ENCODE measurements around the gene SP100.
"Not testable (repeated sequence)": the region's sequence is repeated elsewhere in the genome, so short reads cannot be mapped to it uniquely, and the experiment has no call there.

Gene SP100

GRCh38 chr2:230419181-230419580, 3.2 kb downstream of the SP100 start:
- DNase-seq (ENCODE audit: low read depth), result no peak

GRCh38 chr2:230422149-230422548, 6.1 kb downstream of the SP100 start:
- no peak for DNase-seq (ENCODE audit: low read depth)

GRCh38 chr2:230423851-230424458, 8.0 kb downstream of the SP100 start:
- peak; percentile 84 for DNase-seq (ENCODE audit: low read depth)

GRCh38 chr2:230425377-230425776, 9.4 kb downstream of the SP100 start:
- no peak for DNase-seq (ENCODE audit: low read depth)

- no peak for DNase-seq (ENCODE audit: low read depth)
Measured at GRCh38 chr2:230429513-230429912, 13.5 kb downstream of the SP100 start.

GRCh38 chr2:230430957-230431910, 15.2 kb downstream of the SP100 start:
- no peak for DNase-seq (ENCODE audit: low read depth)

GRCh38 chr2:230434677-230435324, 18.8 kb downstream of the SP100 start:
- DNase-seq (ENCODE audit: low read depth), result peak; percentile 44

GRCh38 chr2:230435431-230435830, 19.4 kb downstream of the SP100 start:
- DNase-seq (ENCODE audit: low read depth), result no peak

- not testable (repeated sequence) for DNase-seq (ENCODE audit: low read depth)
Measured at GRCh38 chr2:230439121-230439520, 23.1 kb downstream of the SP100 start.

- no peak for DNase-seq (ENCODE audit: low read depth)
Measured at GRCh38 chr2:230439590-230439989, 23.6 kb downstream of the SP100 start.

GRCh38 chr2:230441227-230441897, 25.4 kb downstream of the SP100 start:
- DNase-seq (ENCODE audit: low read depth), result peak; percentile 82

- DNase-seq (ENCODE audit: low read depth), result peak; percentile 44
Measured at GRCh38 chr2:230443541-230443940, 27.5 kb downstream of the SP100 start.

GRCh38 chr2:230444832-230445231, 28.8 kb downstream of the SP100 start:
- DNase-seq (ENCODE audit: low read depth), result no peak

- no peak for DNase-seq (ENCODE audit: low read depth)
Measured at GRCh38 chr2:230447036-230447435, 31.0 kb downstream of the SP100 start.

- DNase-seq (ENCODE audit: low read depth), result no peak
Measured at GRCh38 chr2:230447455-230448451, 31.8 kb downstream of the SP100 start.

GRCh38 chr2:230449901-230450467, 34.0 kb downstream of the SP100 start:
- no peak for DNase-seq (ENCODE audit: low read depth)

GRCh38 chr2:230453006-230453405, 37.0 kb downstream of the SP100 start:
- DNase-seq (ENCODE audit: low read depth), result no peak

- no peak for DNase-seq (ENCODE audit: low read depth)
Measured at GRCh38 chr2:230455005-230455684, 39.1 kb downstream of the SP100 start.

GRCh38 chr2:230457073-230457768, 41.2 kb downstream of the SP100 start:
- no peak for DNase-seq (ENCODE audit: low read depth)
